HCT116 (cell line): Measurements from ENCODE around the gene SLC25A20. TPM values are rescaled to one million over a fixed set of nuclear protein-coding genes. Genes with fewer than 3 reads are reported as not detected.

Source experiments
- ATAC-seq: fragments of 200-7000 bp; cut with Tn5 transposase; 2 replicates; pipeline ENCODE4 v1.9.1; 2020; ENCODE audit warnings: mild to moderate bottlenecking, moderate library complexity
- BruUV-seq: library from RNA; stranded (reverse); fragments of 400-500 nt; replicated peaks from 2 replicates; lab custom pipeline; 2021; lab: Mats Ljungman, UMichigan
- CTCF ChIA-PET: fragments of 300-600 bp; sonication (Branson Sonifier 250); formaldehyde crosslinking; loops from one replicate; lab custom pipeline; 2021; ENCODE audit warnings: antibody characterized with exemption; lab: Charles Lee
- POLR2A ChIA-PET: fragments of 300-600, 350-600 bp; sonication (Branson Sonifier 250); formaldehyde crosslinking; loops from one replicate; lab custom pipeline; 2021; ENCODE audit warnings: antibody characterized with exemption; lab: Charles Lee
- RAD21 ChIA-PET, 2 experiments: fragments of 300-600 bp; sonication (Branson Sonifier 250); formaldehyde crosslinking; loops; one replicate each; lab custom pipeline; 2023; ENCODE audit warnings: low total read pairs in 2 of 2; ENCODE audit not compliant: uncharacterized antibody in 2 of 2, unreplicated experiment in 2 of 2, low non-redundant PET in 1 of 2; lab: Charles Lee
- DNase-seq: peaks from one replicate; pipeline ENCODE4 v3.0.0-alpha.2; 2010; ENCODE audit warnings: low read depth, low spot score
- H2AFZ ChIP-seq: fragments of 200-600 bp; shearing (Covaris generic), sonication (generic); 2 replicates; pipeline ENCODE4 v1.6.1; 2017; ENCODE audit warnings: low read depth, mixed run types, mixed read lengths, antibody characterized with exemption, low read length; ENCODE audit not compliant: poor library complexity, severe bottlenecking
- H3K27ac ChIP-seq: 2 replicates; pipeline ENCODE4 v1.5.1; 2012; ENCODE audit warnings: low read depth, low read length
- H3K27me3 ChIP-seq: fragments of 200-600 bp; sonication (generic); 2 replicates; pipeline ENCODE4 v1.6.1; 2016; ENCODE audit warnings: mixed run types, low read length, mixed read lengths; ENCODE audit not compliant: insufficient read depth
- H3K36me3 ChIP-seq, 2 experiments: fragments of 200-500 bp in 1 of 2; fragments of 200-600 bp in 1 of 2; sonication (Bioruptor generic) in 1 of 2; sonication (generic) in 1 of 2; 2 replicates each; pipeline versions ENCODE4 v1.5.1 to v1.6.1; 2014 to 2016; ENCODE audit warnings: low read length in 2 of 2, inconsistent platforms in 1 of 2, mixed read lengths in 1 of 2, mixed run types in 1 of 2; ENCODE audit not compliant: insufficient read depth in 2 of 2, control insufficient read depth in 1 of 2
- H3K4me1 ChIP-seq, 2 experiments: fragments of 200-600 bp in 1 of 2; sonication (generic) in 1 of 2; 2 replicates each; pipeline versions ENCODE4 v1.5.1 to v1.6.1; 2012 to 2017; ENCODE audit warnings: low read length in 2 of 2, inconsistent platforms in 1 of 2, mild to moderate bottlenecking in 1 of 2, mixed read lengths in 1 of 2, mixed run types in 1 of 2, moderate library complexity in 1 of 2; ENCODE audit not compliant: insufficient read depth in 2 of 2, control insufficient read depth in 1 of 2
- H3K4me2 ChIP-seq: fragments of 200-600 bp; sonication (generic); 2 replicates; pipeline ENCODE4 v1.6.1; 2017; ENCODE audit warnings: mixed run types, low read length, mixed read lengths
- H3K4me3 ChIP-seq, 2 experiments: fragments of 200-600 bp in 1 of 2; sonication (generic) in 1 of 2; replicated peaks in 1 of 2; 2 replicates each; pipeline ENCODE4 v1.5.1; 2011 to 2016; ENCODE audit warnings: low read length in 2 of 2, control low read depth in 1 of 2, low read depth in 1 of 2, mild to moderate bottlenecking in 1 of 2, mixed read lengths in 1 of 2, mixed run types in 1 of 2
- H3K79me2 ChIP-seq: fragments of 200-600 bp; sonication (generic); 2 replicates; pipeline ENCODE4 v1.6.1; 2017; ENCODE audit warnings: mild to moderate bottlenecking, mixed run types, low read length, moderate library complexity, mixed read lengths; ENCODE audit not compliant: insufficient read depth
- H3K9ac ChIP-seq: fragments of 200-600 bp; sonication (generic); 2 replicates; pipeline ENCODE4 v1.6.1; 2016; ENCODE audit warnings: low read length, mixed read lengths
- H3K9me2 ChIP-seq: fragments of 200-600 bp; sonication (generic), shearing (Covaris generic); 2 replicates; pipeline ENCODE4 v1.6.1; 2017; ENCODE audit warnings: mixed run types, mild to moderate bottlenecking, moderate library complexity; ENCODE audit not compliant: insufficient read depth
- H3K9me3 ChIP-seq, 2 experiments: fragments of 200-500 bp in 1 of 2; fragments of 200-600 bp in 1 of 2; sonication (Bioruptor generic) in 1 of 2; sonication (generic) in 1 of 2; 2 replicates each; pipeline ENCODE4 v1.6.1; 2014 to 2017; ENCODE audit warnings: low read length in 2 of 2, mixed read lengths in 2 of 2, inconsistent platforms in 1 of 2, low read depth in 1 of 2, mild to moderate bottlenecking in 1 of 2, mixed run types in 1 of 2, moderate library complexity in 1 of 2; ENCODE audit not compliant: control insufficient read depth in 1 of 2, insufficient read depth in 1 of 2
- H4K20me1 ChIP-seq: fragments of 200-600 bp; sonication (generic), shearing (Covaris generic); 2 replicates; pipeline ENCODE4 v1.6.1; 2017; ENCODE audit warnings: mixed run types, mild to moderate bottlenecking, moderate library complexity; ENCODE audit not compliant: insufficient read depth
- CEBPB ChIP-seq: IDR thresholded peaks from 2 replicates; pipeline ENCODE4 v1.6.1; 2012; ENCODE audit warnings: low read depth
- CTCF ChIP-seq, 3 experiments: fragments of 200-600 bp in 1 of 3; sonication (generic) in 1 of 3; IDR thresholded peaks in 2 of 3; conservative IDR thresholded peaks in 1 of 3; 2 replicates each; pipeline ENCODE4 v1.5.1; 2012 to 2017; ENCODE audit warnings: low read depth in 2 of 3, low read length in 2 of 3, antibody characterized with exemption in 1 of 3, borderline replicate concordance in 1 of 3, control low read depth in 1 of 3, mild to moderate bottlenecking in 1 of 3, mixed read lengths in 1 of 3, mixed run types in 1 of 3, moderate library complexity in 1 of 3; ENCODE audit not compliant: insufficient read depth in 1 of 3
- EGR1 ChIP-seq: IDR thresholded peaks from 2 replicates; pipeline ENCODE4 v1.6.1; 2012; ENCODE audit warnings: low read depth
- ELF1 ChIP-seq: IDR thresholded peaks from 2 replicates; pipeline ENCODE4 v1.6.1; 2012; ENCODE audit warnings: low read depth, borderline replicate concordance
- EZH2phosphoT487 ChIP-seq: fragments of 200-600 bp; IDR thresholded peaks from 2 replicates; pipeline ENCODE4 v1.6.1; 2018; ENCODE audit warnings: antibody characterized with exemption, borderline replicate concordance
- FOSL1 ChIP-seq: IDR thresholded peaks from 2 replicates; pipeline ENCODE4 v1.6.1; 2012; ENCODE audit warnings: low read depth
- JUND ChIP-seq: IDR thresholded peaks from 2 replicates; pipeline ENCODE4 v1.6.1; 2012
- MAX ChIP-seq: IDR thresholded peaks from 2 replicates; pipeline ENCODE4 v1.6.1; 2012
- POLR2A ChIP-seq: IDR thresholded peaks from 2 replicates; pipeline ENCODE4 v1.7.0; 2011; ENCODE audit warnings: borderline replicate concordance; ENCODE audit not compliant: insufficient read depth, insufficient read length; ENCODE audit errors: extremely low read depth
- POLR2AphosphoS5 ChIP-seq: IDR thresholded peaks from 2 replicates; pipeline ENCODE4 v1.6.1; 2011; ENCODE audit warnings: mild to moderate bottlenecking, low read depth, low read length, moderate library complexity
- REST ChIP-seq: IDR thresholded peaks from 2 replicates; pipeline ENCODE4 v1.6.1; 2012; ENCODE audit warnings: low read depth
- SIN3A ChIP-seq: IDR thresholded peaks from 2 replicates; pipeline ENCODE4 v1.6.1; 2012; ENCODE audit warnings: low read depth
- SRF ChIP-seq: IDR thresholded peaks from 2 replicates; pipeline ENCODE4 v1.6.1; 2012; ENCODE audit warnings: low read depth
- TCF7L2 ChIP-seq: IDR thresholded peaks from 2 replicates; pipeline ENCODE4 v1.7.0; 2011; ENCODE audit warnings: borderline replicate concordance, inconsistent platforms; ENCODE audit not compliant: insufficient read depth, insufficient read length; ENCODE audit errors: extremely low read depth
- YY1 ChIP-seq: IDR thresholded peaks from 2 replicates; pipeline ENCODE4 v1.6.1; 2011; ENCODE audit warnings: low read length, low read depth, moderate library complexity, mild to moderate bottlenecking; ENCODE audit not compliant: insufficient replicate concordance; ENCODE audit errors: extremely low read depth
- ZBTB33 ChIP-seq: IDR thresholded peaks from 2 replicates; pipeline ENCODE4 v1.6.1; 2011; ENCODE audit warnings: mild to moderate bottlenecking, low read length, moderate library complexity; ENCODE audit not compliant: insufficient replicate concordance; ENCODE audit errors: extremely low read depth
- ZFX ChIP-seq: fragments of 450-650 bp; IDR thresholded peaks from 2 replicates; pipeline ENCODE4 v1.6.1; 2017
- ZNF274 ChIP-seq: fragments of 200-500 bp; sonication (Bioruptor generic); IDR thresholded peaks from 2 replicates; pipeline ENCODE4 v1.6.1; 2014; ENCODE audit warnings: mild to moderate bottlenecking, low read depth, low read length, inconsistent platforms
- intact Hi-C: fragments of 100-400 bp; cut with micrococcal nuclease; formaldehyde crosslinking; loops from 2 replicates; pipeline ENCODE4 v1.10.0; 2022
- total RNA-seq: library from RNA; stranded (reverse); gene quantifications from one replicate; pipeline ENCODE4 v1.2.1, GENCODE V29; 2021; ENCODE audit not compliant: unreplicated experiment

The SLC25A20 gene
- total RNA-seq, 1 experiment from 2014 or later = 8.7 TPM

- Histone ChIP-seq H3K9ac (peak within 1 kb of the TSS; percentile 86), H3K4me1 (peaks cover 7 to 21% of the 10 kb centered on the region in 2 experiments; a peak in 3 of 4 replicates), H3K4me2 (peak within 1 kb of the TSS; percentile 100), H3K36me3 (no peaks in the 10 kb centered on the region), H3K9me3 (no peaks in the 10 kb centered on the region), H4K20me1 (no peaks in the 10 kb centered on the region), H3K79me2 (peaks cover 22% of the 10 kb centered on the region), H3K9me2 (no peaks in the 10 kb centered on the region), H3K27ac (peak within 1 kb of the TSS; percentile 94), H3K27me3 (no peaks in the 10 kb centered on the region), H2AFZ (peak within 1 kb of the TSS; percentile 78), H3K4me3 (peak within 1 kb of the TSS; percentile 72 to 90)
- ChIA-PET POLR2A (interaction anchor here (0.6 to 1.4 kb wide), 5 partner anchors 8 to 1032 kb away, joined by 3 read pairs; partner anchors contain the start of gene ARIH2), CTCF (interaction anchor here (0.5 to 1.2 kb wide), 3 partner anchors 8 to 146 kb away, joined by 3 to 4 read pairs (median 3); no protein-coding TSS in a partner anchor), RAD21 (no interaction called here)
- intact Hi-C loops = no loop called here
- ATAC-seq (peak; percentile 91), DNase-seq (peak; percentile 79)
- BruUV-seq = TSS peak; percentile 85
- TF ChIP-seq MAX = 0 out of 2 replicates have a peak, but pooled peaks have one; percentile 54
- TF ChIP-seq ZBTB33 = no peak
- TF ChIP-seq YY1 = no peak
- TF ChIP-seq EGR1 = no peak
- no peak for TF ChIP-seq ELF1
- no peak for TF ChIP-seq CTCF (IDR thresholded peaks at IDR 0.05 in 2 of 3, conservative IDR thresholded peaks at IDR 0.05 in 1 of 3; ENCODE audit: borderline replicate concordance in 1 of 3, insufficient read depth in 1 of 3, low read depth in 2 of 3, low read length in 2 of 3)
- no peak for TF ChIP-seq EZH2phosphoT487
- TF ChIP-seq POLR2AphosphoS5 = peak; percentile 85
- peak; percentile 83 for TF ChIP-seq ZFX
- peak; percentile 77 for TF ChIP-seq POLR2A
- no peak for TF ChIP-seq JUND
- TF ChIP-seq ZNF274 = no peak
- no peak for TF ChIP-seq FOSL1
- TF ChIP-seq SRF = no peak
- no peak for TF ChIP-seq CEBPB
- TF ChIP-seq SIN3A = peak; percentile 88
- TF ChIP-seq REST = no peak
- TF ChIP-seq TCF7L2 = peak; percentile 17
Observed at GRCh38 chr3:48847504-48848423, 50.9 kb downstream of the SLC25A20 start, which contains the start of gene PRKAR2A. TSS of gene PRKAR2A (minus strand) at chr3:48847874. CDS start at chr3:48847596, 278 bp downstream.
